Body of pancreas (tissue), 4 donors: ENCODE results near the gene CD33. TPM values are rescaled to one million over a fixed set of nuclear protein-coding genes. Genes with fewer than 3 reads are reported as not detected.

Experiments used
- ATAC-seq: fragments of 150-250 bp; one replicate; pipeline ENCODE4 v1.9.1; 2016
- DNase-seq, 4 donors: peaks; one replicate each; pipeline ENCODE4 v3.0.0-alpha.2; 2019
- H3K27ac ChIP-seq, 4 donors: fragments of 200-600 bp; sonication (generic); 1 replicate in 3 of 4; 2 replicates in 1 of 4; pipeline versions ENCODE4 v1.5.1 to v1.6.1; 2016 to 2019; ENCODE audit warnings: mild to moderate bottlenecking in 1 of 4, mixed read lengths in 1 of 4, moderate library complexity in 1 of 4
- H3K27me3 ChIP-seq, 2 donors: fragments of 200-600 bp; sonication (generic); one replicate each; pipeline ENCODE4 v1.6.0; 2016; ENCODE audit warnings: mild to moderate bottlenecking in 1 of 2
- H3K36me3 ChIP-seq, 2 donors: fragments of 200-600 bp; sonication (generic); replicated peaks in 1 of 2; 2 replicates each; pipeline ENCODE4 v1.5.1; 2016; ENCODE audit warnings: low read depth in 2 of 2; ENCODE audit not compliant: insufficient read depth in 1 of 2
- H3K4me1 ChIP-seq: fragments of 200-600 bp; sonication (generic); one replicate; pipeline ENCODE4 v1.6.0; 2016
- H3K4me3 ChIP-seq, 2 donors: fragments of 200-600 bp; sonication (generic); 1 replicate in 1 of 2; 2 replicates in 1 of 2; pipeline ENCODE4 v1.5.1; 2016 to 2019
- H3K9me3 ChIP-seq, 3 donors: fragments of 200-600 bp; sonication (generic); 1 replicate in 2 of 3; 2 replicates in 1 of 3; pipeline ENCODE4 v1.5.1; 2016
- CTCF ChIP-seq, 7 experiments: fragments of 450-650 bp in 4 of 7; fragments of 200-600 bp in 3 of 7; sonication (generic) in 3 of 7; IDR thresholded peaks; one replicate each; pipeline ENCODE4 v1.5.1; 2016 to 2019; ENCODE audit warnings: antibody characterized with exemption in 7 of 7
- POLR2A ChIP-seq, 3 donors: fragments of 450-650 bp; IDR thresholded peaks; one replicate each; pipeline ENCODE4 v1.6.1; 2016; ENCODE audit warnings: antibody characterized with exemption in 3 of 3, mild to moderate bottlenecking in 2 of 3
- WGBS, 2 donors: methylation state at CpG; one replicate each; pipeline ENCODE4 v1.1.5; 2017; 5-methylcytosine and 5-hydroxymethylcytosine counted together
- intact Hi-C: fragments of 100-400 bp; cut with DNase I; formaldehyde crosslinking; loops from one replicate; pipeline ENCODE4 v1.15.1; 2023
- total RNA-seq, 2 donors: library from RNA; depleted of rRNA; stranded (reverse); fragments of >200 nt; gene quantifications; one replicate each; pipeline ENCODE4 v1.1.0, GENCODE V29; 2016

CD33 gene
- total RNA-seq, 2 donors from 2014 or later: 1.3 TPM

- TF ChIP-seq POLR2A (IDR thresholded peaks at IDR 0.05) (no peak), CTCF (IDR thresholded peaks at IDR 0.05) (no peak)
These were observed 13.0 kb upstream of the CD33 start for GRCh38 chr19:51211833-51212232.

GRCh38 chr19:51219307-51219706 lies 5.6 kb upstream of the CD33 start:
- peaks cover 0 to 3% of the 10 kb centered on the region in 2 donors for H3K27me3 ChIP-seq
- TF ChIP-seq POLR2A (IDR thresholded peaks at IDR 0.05) (no peak), CTCF (IDR thresholded peaks at IDR 0.05) (no peak)
- intact Hi-C loops: no loop called here
- no peaks in the 10 kb centered on the region for H3K9me3 ChIP-seq
- H3K36me3 ChIP-seq: no peaks in the 10 kb centered on the region
- DNase-seq: no peak
- no peaks in the 10 kb centered on the region for H3K4me1 ChIP-seq
- no peak for ATAC-seq
- 38 to 79% methylated on average over 1 of the region's 1 CpG for WGBS, 2 donors
- H3K4me3 ChIP-seq: no peak overlapping the region
- no peak overlapping the region for H3K27ac ChIP-seq

More at GRCh38 chr19:51211833-51212232, 13.0 kb upstream of the CD33 start:
- WGBS, 2 donors: 77 to 94% methylated on average over 2 to 9 of the region's 9 CpGs
- ATAC-seq (no peak), DNase-seq (no peak)
- Histone ChIP-seq H3K27ac (no peak overlapping the region), H3K36me3 (no peaks in the 10 kb centered on the region), H3K4me1 (no peaks in the 10 kb centered on the region), H3K4me3 (no peak overlapping the region), H3K9me3 (no peaks in the 10 kb centered on the region), H3K27me3 (no peaks in the 10 kb centered on the region)
- intact Hi-C loops: no loop called here

GRCh38 chr19:51219971-51220370 lies 4.9 kb upstream of the CD33 start:
- TF ChIP-seq POLR2A (IDR thresholded peaks at IDR 0.05): no peak
- TF ChIP-seq CTCF (IDR thresholded peaks at IDR 0.05): no peak
- ATAC-seq: no peak
- 48 to 52% methylated on average over 1 of the region's 1 CpG for WGBS, 2 donors

GRCh38 chr19:51220996-51221395 lies 3.9 kb upstream of the CD33 start:
- no peak for DNase-seq
- Histone ChIP-seq H3K36me3 (no peaks in the 10 kb centered on the region), H3K27ac (no peak overlapping the region), H3K4me3 (no peak overlapping the region), H3K27me3 (peaks cover 0 to 3% of the 10 kb centered on the region in 2 donors), H3K9me3 (no peaks in the 10 kb centered on the region), H3K4me1 (no peaks in the 10 kb centered on the region)
- intact Hi-C loops: no loop called here
- TF ChIP-seq POLR2A (IDR thresholded peaks at IDR 0.05): no peak
- TF ChIP-seq CTCF (IDR thresholded peaks at IDR 0.05): no peak
- no peak for ATAC-seq

More at GRCh38 chr19:51219971-51220370, 4.9 kb upstream of the CD33 start:
- Histone ChIP-seq H3K4me1 (no peaks in the 10 kb centered on the region), H3K27ac (no peak overlapping the region), H3K27me3 (peaks cover 0 to 3% of the 10 kb centered on the region in 2 donors), H3K4me3 (no peak overlapping the region), H3K9me3 (no peaks in the 10 kb centered on the region), H3K36me3 (no peaks in the 10 kb centered on the region)
- no peak for DNase-seq
- intact Hi-C loops: no loop called here

GRCh38 chr19:51224163-51224641 lies 678 bp upstream of the CD33 start:
- Histone ChIP-seq H3K27ac (no peak overlapping the region), H3K36me3 (no peaks in the 10 kb centered on the region), H3K4me3 (no peak overlapping the region), H3K9me3 (no peaks in the 10 kb centered on the region), H3K27me3 (peaks cover 0 to 3% of the 10 kb centered on the region in 2 donors), H3K4me1 (no peaks in the 10 kb centered on the region)
- intact Hi-C loops: no loop called here
- TF ChIP-seq CTCF (IDR thresholded peaks at IDR 0.05) (no peak), POLR2A (IDR thresholded peaks at IDR 0.05) (no peak)
- WGBS, 2 donors: 23 to 27% methylated on average over 3 of the region's 3 CpGs
- ATAC-seq (no peak), DNase-seq (no peak)
